DOHH2 (cell line): ENCODE measurements around the gene LILRA2.
"Not testable (repeated sequence)": the region's sequence is repeated elsewhere in the genome, so short reads cannot be mapped to it uniquely, and the experiment has no call there.

Experiments
- H3F3A ChIP-seq: fragments of 200-600 bp; sonication (generic), shearing (Covaris generic); 2 replicates; pipeline ENCODE4 v1.6.0; 2016; ENCODE audit warnings: antibody characterized with exemption, mild to moderate bottlenecking; ENCODE audit not compliant: control insufficient read depth, insufficient read depth
- H3K27ac ChIP-seq: fragments of 200-600 bp; sonication (generic); 2 replicates; pipeline ENCODE4 v1.5.1; 2014; ENCODE audit warnings: low read depth, mild to moderate bottlenecking, low read length, moderate library complexity
- H3K27me3 ChIP-seq: fragments of 200-600 bp; sonication (generic); 2 replicates; pipeline ENCODE4 v1.6.1; 2014; ENCODE audit warnings: mild to moderate bottlenecking, low read length, mixed read lengths; ENCODE audit not compliant: control insufficient read depth
- H3K36me3 ChIP-seq: fragments of 200-600 bp; sonication (generic); 2 replicates; pipeline ENCODE4 v1.6.1; 2014; ENCODE audit warnings: mild to moderate bottlenecking, low read length, moderate library complexity, mixed read lengths; ENCODE audit not compliant: control insufficient read depth
- H3K4me1 ChIP-seq: fragments of 200-600 bp; sonication (generic); 2 replicates; pipeline ENCODE4 v1.6.1; 2014; ENCODE audit warnings: mild to moderate bottlenecking, low read length, mixed read lengths; ENCODE audit not compliant: control insufficient read depth
- H3K4me2 ChIP-seq: fragments of 200-600 bp; sonication (generic); 2 replicates; pipeline ENCODE4 v1.6.0; 2014; ENCODE audit warnings: mild to moderate bottlenecking, low read length, moderate library complexity
- H3K4me3 ChIP-seq: fragments of 200-600 bp; sonication (generic); 2 replicates; pipeline ENCODE4 v1.5.1; 2014; ENCODE audit warnings: mild to moderate bottlenecking, low read length, mixed read lengths
- H3K79me2 ChIP-seq: fragments of 200-600 bp; sonication (generic); 2 replicates; pipeline ENCODE4 v1.6.1; 2014; ENCODE audit warnings: mild to moderate bottlenecking, low read length, mixed read lengths; ENCODE audit not compliant: control insufficient read depth
- H3K9me2 ChIP-seq: fragments of 200-600 bp; sonication (generic); replicated peaks from 2 replicates; pipeline ENCODE4 v1.6.1; 2014; ENCODE audit warnings: mild to moderate bottlenecking, low read length, mixed read lengths; ENCODE audit not compliant: control insufficient read depth
- H3K9me3 ChIP-seq: fragments of 200-600 bp; sonication (generic); 2 replicates; pipeline ENCODE4 v1.6.1; 2014; ENCODE audit warnings: antibody characterized with exemption, low read length, mixed read lengths; ENCODE audit not compliant: control insufficient read depth, insufficient read depth
- H4K20me1 ChIP-seq: fragments of 200-600 bp; sonication (generic); 2 replicates; pipeline ENCODE4 v1.6.0; 2014; ENCODE audit warnings: low read depth, mild to moderate bottlenecking, antibody characterized with exemption, low read length, moderate library complexity; ENCODE audit not compliant: control insufficient read depth, insufficient read depth
- CTCF ChIP-seq: fragments of 200-600 bp; sonication (generic); IDR thresholded peaks from one replicate; pipeline ENCODE4 v1.5.1; 2014; ENCODE audit warnings: antibody characterized with exemption, mild to moderate bottlenecking, low read depth, low read length; ENCODE audit not compliant: poor library complexity, severe bottlenecking
- EZH2phosphoT487 ChIP-seq: fragments of 200-600 bp; sonication (generic); IDR thresholded peaks from 2 replicates; pipeline ENCODE4 v1.6.1; 2017; ENCODE audit warnings: borderline replicate concordance, mild to moderate bottlenecking, antibody characterized with exemption, low read length, moderate library complexity, mixed read lengths

Gene LILRA2

GRCh38 chr19:54572696-54573311, 786 bp upstream of the LILRA2 start:
- H3K4me3 ChIP-seq: peak overlapping the region; percentile 76
- no peaks in the 10 kb centered on the region for H3K36me3 ChIP-seq
- no peaks in the 10 kb centered on the region for H3K79me2 ChIP-seq
- H4K20me1 ChIP-seq: no peaks in the 10 kb centered on the region
- H3K9me3 ChIP-seq: no peaks in the 10 kb centered on the region
- H3K27me3 ChIP-seq: 0 out of 2 replicates have a peak, but pooled peaks cover 5% of the 10 kb centered on the region
- H3K4me2 ChIP-seq: peak overlapping the region; percentile 91
- H3K27ac ChIP-seq: peak overlapping the region; percentile 65
- H3K9me2 ChIP-seq: no peaks in the 10 kb centered on the region
- H3K4me1 ChIP-seq: peaks cover 42% of the 10 kb centered on the region
- no peak for TF ChIP-seq CTCF
- no peak for TF ChIP-seq EZH2phosphoT487
- H3F3A ChIP-seq: 0 out of 2 replicates have a peak, but pooled peaks cover 3% of the 10 kb centered on the region

DNA sequence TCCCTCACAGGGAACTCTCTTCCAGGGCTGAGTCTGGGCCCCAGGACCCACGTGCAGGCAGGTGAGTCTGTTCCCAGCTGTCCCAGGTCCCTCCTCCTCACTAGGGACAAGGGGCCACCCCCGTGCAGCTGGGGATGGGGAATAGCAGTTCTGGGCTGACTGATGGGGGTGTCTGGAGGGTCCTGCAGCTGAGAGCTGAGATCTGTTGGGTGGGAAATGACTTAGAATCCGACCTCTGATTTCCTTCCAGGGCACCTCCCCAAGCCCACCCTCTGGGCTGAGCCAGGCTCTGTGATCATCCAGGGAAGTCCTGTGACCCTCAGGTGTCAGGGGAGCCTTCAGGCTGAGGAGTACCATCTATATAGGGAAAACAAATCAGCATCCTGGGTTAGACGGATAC, 461 bp downstream of the LILRA2 start:
- Histone ChIP-seq H3K27ac (peak overlapping the region; percentile 65), H3K9me3 (no peaks in the 10 kb centered on the region), H4K20me1 (no peaks in the 10 kb centered on the region), H3K4me1 (peaks cover 31% of the 10 kb centered on the region), H3K9me2 (no peaks in the 10 kb centered on the region), H3K36me3 (no peaks in the 10 kb centered on the region), H3K27me3 (no peaks in the 10 kb centered on the region), H3K4me3 (peak overlapping the region; percentile 76), H3K4me2 (peak overlapping the region; percentile 91), H3K79me2 (no peaks in the 10 kb centered on the region), H3F3A (no peaks in the 10 kb centered on the region)
- TF ChIP-seq EZH2phosphoT487 (no peak), CTCF (no peak)

GRCh38 chr19:54574527-54575056, 1.0 kb downstream of the LILRA2 start:
- Histone ChIP-seq H3F3A (no peaks in the 10 kb centered on the region), H3K36me3 (no peaks in the 10 kb centered on the region), H3K79me2 (no peaks in the 10 kb centered on the region), H4K20me1 (no peaks in the 10 kb centered on the region), H3K4me1 (peaks cover 31% of the 10 kb centered on the region), H3K27me3 (no peaks in the 10 kb centered on the region), H3K27ac (no peak overlapping the region), H3K9me2 (no peaks in the 10 kb centered on the region), H3K4me2 (peak overlapping the region; percentile 91; the same call in 1 of the 2 replicates), H3K4me3 (no peak overlapping the region), H3K9me3 (no peaks in the 10 kb centered on the region)
- no peak for TF ChIP-seq EZH2phosphoT487
- TF ChIP-seq CTCF: no peak

GRCh38 chr19:54575205-54575604, 1.6 kb downstream of the LILRA2 start:
- H3K4me2 ChIP-seq, H3K4me3 ChIP-seq, H3F3A ChIP-seq, H3K27me3 ChIP-seq, H3K79me2 ChIP-seq, H3K9me2 ChIP-seq, H3K9me3 ChIP-seq, H4K20me1 ChIP-seq, H3K36me3 ChIP-seq, H3K27ac ChIP-seq: not testable (repeated sequence)
- peaks cover 31% of the 10 kb centered on the region for H3K4me1 ChIP-seq
